GM18507 (cell line): Measurements from ENCODE around the gene IFFO2.
"Not testable (repeated sequence)": the region's sequence is repeated elsewhere in the genome, so short reads cannot be mapped to it uniquely, and the experiment has no call there.

ENCODE experiments used
- DNase-seq: peaks from one replicate; pipeline ENCODE4 v3.0.0; 2011; ENCODE audit warnings: low read depth; ENCODE audit not compliant: insufficient read length; ENCODE audit errors: extremely low spot score
- FAIRE-seq: peaks from 2 replicates; lab custom pipeline; 2011; peaks lifted over from hg19 to GRCh38; lab: Jason Lieb, UNC

IFFO2 gene

GRCh38 chr1:18882486-18882885 lies 74.0 kb downstream of the IFFO2 start:
- DNase-seq: no peak
- FAIRE-seq: no peak

- no peak for DNase-seq
- no peak for FAIRE-seq
Observed at GRCh38 chr1:18881642-18882431, 74.6 kb downstream of the IFFO2 start.

GRCh38 chr1:18881164-18881563 lies 75.3 kb downstream of the IFFO2 start:
- no peak for FAIRE-seq

GRCh38 chr1:18880585-18880984 lies 75.9 kb downstream of the IFFO2 start:
- DNase-seq: no peak
- no peak for FAIRE-seq

More at GRCh38 chr1:18881164-18881563, 75.3 kb downstream of the IFFO2 start:
- no peak for DNase-seq

GRCh38 chr1:18879791-18880309 lies 76.6 kb downstream of the IFFO2 start:
- FAIRE-seq (no peak), DNase-seq (no peak)

- DNase-seq (no peak), FAIRE-seq (no peak)
Observed at GRCh38 chr1:18879215-18879790, 77.2 kb downstream of the IFFO2 start.

GRCh38 chr1:18878538-18879214 lies 77.8 kb downstream of the IFFO2 start:
- FAIRE-seq (no peak), DNase-seq (no peak)

- FAIRE-seq: no peak
- DNase-seq: no peak
Observed at GRCh38 chr1:18877282-18877681, 79.2 kb downstream of the IFFO2 start.

GRCh38 chr1:18876210-18876609 lies 80.3 kb downstream of the IFFO2 start:
- no peak for DNase-seq
- no peak for FAIRE-seq

- DNase-seq: no peak
- FAIRE-seq: no peak
Observed at GRCh38 chr1:18875796-18876128, 80.7 kb downstream of the IFFO2 start.

GRCh38 chr1:18875107-18875795 lies 81.2 kb downstream of the IFFO2 start:
- peak; percentile 61 for DNase-seq
- FAIRE-seq: peak; percentile 83

- DNase-seq (no peak), FAIRE-seq (no peak)
Observed at GRCh38 chr1:18874600-18874999, 81.9 kb downstream of the IFFO2 start.

- DNase-seq: no peak
- FAIRE-seq: no peak
Observed at GRCh38 chr1:18874036-18874435, 82.4 kb downstream of the IFFO2 start.

- DNase-seq (no peak), FAIRE-seq (no peak)
Observed at GRCh38 chr1:18872071-18872611, 84.3 kb downstream of the IFFO2 start.

- no peak for DNase-seq
- no peak for FAIRE-seq
Observed at GRCh38 chr1:18871401-18872070, 84.9 kb downstream of the IFFO2 start.

- no peak for FAIRE-seq
Observed at GRCh38 chr1:18870957-18871356, 85.5 kb downstream of the IFFO2 start.

GRCh38 chr1:18870595-18870865 lies 85.9 kb downstream of the IFFO2 start:
- FAIRE-seq, DNase-seq: not testable (repeated sequence)

More at GRCh38 chr1:18870957-18871356, 85.5 kb downstream of the IFFO2 start:
- no peak for DNase-seq

GRCh38 chr1:18869847-18870594 lies 86.5 kb downstream of the IFFO2 start:
- no peak for FAIRE-seq
- no peak for DNase-seq
